ENCODE data around the gene B4GAT1.

Gene B4GAT1

GRCh38 chr11:66363805-66364535, 16.5 kb upstream of the B4GAT1 start:
- TF ChIP-seq EZH2phosphoT487 (IDR thresholded peaks at IDR 0.05; ENCODE audit: low read depth) = no peak
- peak; percentile 80 for TF ChIP-seq CTCF (IDR thresholded peaks at IDR 0.05; ENCODE audit: low read depth, low read length)
- H3K4me1 ChIP-seq (ENCODE audit: low read length) = no peaks in the 10 kb centered on the region
- H4K20me1 ChIP-seq (ENCODE audit: insufficient read depth, low read length) = no peaks in the 10 kb centered on the region
- no peak overlapping the region for H3K4me3 ChIP-seq (ENCODE audit: low read length)
- H3K36me3 ChIP-seq (replicated peaks; ENCODE audit: low read depth, low read length) = no peaks in the 10 kb centered on the region
- H2AFZ ChIP-seq (ENCODE audit: low read depth, low read length) = no peak overlapping the region
- no peak overlapping the region for H3K9ac ChIP-seq (ENCODE audit: low read length)
- H3K27ac ChIP-seq (ENCODE audit: low read length) = no peak overlapping the region
- no peaks in the 10 kb centered on the region for H3K79me2 ChIP-seq (ENCODE audit: low read length)
- H3K27me3 ChIP-seq (ENCODE audit: low read depth, low read length) = no peaks in the 10 kb centered on the region
- H3K4me2 ChIP-seq (ENCODE audit: low read length) = no peak overlapping the region
- no peaks in the 10 kb centered on the region for H3K9me3 ChIP-seq (ENCODE audit: insufficient read depth, low read length)

GRCh38 chr11:66363187-66363601, 15.8 kb upstream of the B4GAT1 start:
- no peaks in the 10 kb centered on the region for H3K27me3 ChIP-seq (ENCODE audit: low read depth, low read length)
- TF ChIP-seq CTCF (IDR thresholded peaks at IDR 0.05; ENCODE audit: low read depth, low read length) = no peak
- TF ChIP-seq EZH2phosphoT487 (IDR thresholded peaks at IDR 0.05; ENCODE audit: low read depth) = no peak
- H3K4me3 ChIP-seq (ENCODE audit: low read length) = no peak overlapping the region
- no peaks in the 10 kb centered on the region for H3K79me2 ChIP-seq (ENCODE audit: low read length)
- H3K9me3 ChIP-seq (ENCODE audit: insufficient read depth, low read length) = no peaks in the 10 kb centered on the region
- H3K4me1 ChIP-seq (ENCODE audit: low read length) = no peaks in the 10 kb centered on the region
- H3K9ac ChIP-seq (ENCODE audit: low read length) = no peak overlapping the region
- no peaks in the 10 kb centered on the region for H4K20me1 ChIP-seq (ENCODE audit: insufficient read depth, low read length)
- no peak overlapping the region for H2AFZ ChIP-seq (ENCODE audit: low read depth, low read length)
- no peak overlapping the region for H3K27ac ChIP-seq (ENCODE audit: low read length)
- no peak overlapping the region for H3K4me2 ChIP-seq (ENCODE audit: low read length)
- no peaks in the 10 kb centered on the region for H3K36me3 ChIP-seq (replicated peaks; ENCODE audit: low read depth, low read length)

DNA sequence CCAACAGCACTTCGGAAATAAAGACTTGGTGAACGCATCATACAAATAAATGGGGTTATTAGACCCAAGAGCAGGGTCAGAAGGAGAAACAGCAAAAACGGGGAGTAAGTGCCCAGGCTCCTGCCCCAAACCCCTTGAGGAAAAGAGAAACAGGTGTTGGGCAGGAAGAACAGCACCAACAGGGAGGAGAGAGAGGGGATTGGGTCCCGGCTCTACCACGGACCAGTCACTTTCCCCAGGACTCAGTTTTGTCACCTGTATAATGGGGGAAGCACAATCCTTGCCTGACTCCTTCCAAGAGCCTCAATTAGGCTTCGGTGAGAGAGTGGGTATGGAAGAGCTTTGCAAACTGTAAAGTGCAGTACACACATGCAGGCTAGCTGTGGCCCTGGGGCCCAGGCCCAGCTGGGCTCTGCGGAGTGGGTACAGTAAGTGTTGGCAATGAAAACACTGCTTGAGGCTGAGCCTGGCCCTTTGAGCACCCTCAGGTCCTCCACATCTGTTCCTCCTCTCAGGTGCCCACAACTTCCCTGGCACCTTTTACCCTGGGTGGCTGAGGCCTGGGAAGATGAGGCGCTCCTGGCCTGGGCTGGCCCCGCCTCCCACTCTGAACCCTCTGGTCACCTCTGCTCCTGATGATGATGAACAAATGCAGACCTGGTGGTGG, 15.2 kb upstream of the B4GAT1 start:
- no peaks in the 10 kb centered on the region for H3K9me3 ChIP-seq (ENCODE audit: insufficient read depth, low read length)
- H3K79me2 ChIP-seq (ENCODE audit: low read length) = no peaks in the 10 kb centered on the region
- TF ChIP-seq EZH2phosphoT487 (IDR thresholded peaks at IDR 0.05; ENCODE audit: low read depth) (no peak), CTCF (IDR thresholded peaks at IDR 0.05; ENCODE audit: low read depth, low read length) (no peak)
- H3K9ac ChIP-seq (ENCODE audit: low read length) = no peak overlapping the region
- no peak overlapping the region for H3K27ac ChIP-seq (ENCODE audit: low read length)
- H4K20me1 ChIP-seq (ENCODE audit: insufficient read depth, low read length) = no peaks in the 10 kb centered on the region
- H3K4me1 ChIP-seq (ENCODE audit: low read length) = no peaks in the 10 kb centered on the region
- H2AFZ ChIP-seq (ENCODE audit: low read depth, low read length) = no peak overlapping the region
- H3K4me2 ChIP-seq (ENCODE audit: low read length) = no peak overlapping the region
- H3K4me3 ChIP-seq (ENCODE audit: low read length) = no peak overlapping the region
- no peaks in the 10 kb centered on the region for H3K27me3 ChIP-seq (ENCODE audit: low read depth, low read length)
- no peaks in the 10 kb centered on the region for H3K36me3 ChIP-seq (replicated peaks; ENCODE audit: low read depth, low read length)

GRCh38 chr11:66361502-66361941, 14.1 kb upstream of the B4GAT1 start:
- Histone ChIP-seq H3K27ac (ENCODE audit: low read length) (no peak overlapping the region), H3K4me2 (ENCODE audit: low read length) (no peak overlapping the region), H3K9ac (ENCODE audit: low read length) (no peak overlapping the region), H2AFZ (ENCODE audit: low read depth, low read length) (no peak overlapping the region), H3K36me3 (replicated peaks; ENCODE audit: low read depth, low read length) (no peaks in the 10 kb centered on the region), H3K4me3 (ENCODE audit: low read length) (no peak overlapping the region), H3K4me1 (ENCODE audit: low read length) (no peaks in the 10 kb centered on the region), H3K9me3 (ENCODE audit: insufficient read depth, low read length) (no peaks in the 10 kb centered on the region), H4K20me1 (ENCODE audit: insufficient read depth, low read length) (no peaks in the 10 kb centered on the region), H3K27me3 (ENCODE audit: low read depth, low read length) (no peaks in the 10 kb centered on the region), H3K79me2 (ENCODE audit: low read length) (no peaks in the 10 kb centered on the region)
- no peak for TF ChIP-seq EZH2phosphoT487 (IDR thresholded peaks at IDR 0.05; ENCODE audit: low read depth)
- no peak for TF ChIP-seq CTCF (IDR thresholded peaks at IDR 0.05; ENCODE audit: low read depth, low read length)

Data from OCI-LY3 (cell line).